ENCODE data around the gene ZMYND8. TPM values are rescaled to one million over a fixed set of nuclear protein-coding genes. Genes with fewer than 3 reads are reported as not detected.

The ZMYND8 gene
- total RNA-seq, 1 experiment from 2014 or later: 44.1 TPM

- Histone ChIP-seq H2AFZ (ENCODE audit: low read length) (no peak overlapping the region), H3K9ac (ENCODE audit: low read length) (no peak overlapping the region), H3K27me3 (ENCODE audit: low read length) (no peaks in the 10 kb centered on the region), H3K27ac (ENCODE audit: low read length) (no peak overlapping the region), H3K4me1 (ENCODE audit: low read length) (peaks cover 3% of the 10 kb centered on the region; the same call in 1 of the 2 replicates), H3K36me3 (ENCODE audit: insufficient read depth, low read length) (no peaks in the 10 kb centered on the region), H3K4me2 (ENCODE audit: low read depth, low read length, poor library complexity, severe bottlenecking) (no peak overlapping the region), H3K9me3 (ENCODE audit: low read length) (no peaks in the 10 kb centered on the region), H3K9me2 (replicated peaks; ENCODE audit: insufficient read depth, low read length) (no peaks in the 10 kb centered on the region), H4K20me1 (ENCODE audit: insufficient read depth, low read depth, low read length) (no peaks in the 10 kb centered on the region), H3K79me2 (ENCODE audit: low read length) (no peaks in the 10 kb centered on the region), H3K4me3 (ENCODE audit: low read length) (no peak overlapping the region)
- DNase-seq: peak; percentile 52
These were observed 153.5 kb downstream of the ZMYND8 start for GRCh38 chr20:47202733-47203667.

GRCh38 chr20:47201074-47201730 is 155.3 kb downstream of the ZMYND8 start:
- Histone ChIP-seq H3K9me3 (ENCODE audit: low read length) (no peaks in the 10 kb centered on the region), H3K9ac (ENCODE audit: low read length) (no peak overlapping the region), H3K4me3 (ENCODE audit: low read length) (no peak overlapping the region), H3K79me2 (ENCODE audit: low read length) (no peaks in the 10 kb centered on the region), H3K36me3 (ENCODE audit: insufficient read depth, low read length) (no peaks in the 10 kb centered on the region), H2AFZ (ENCODE audit: low read length) (no peak overlapping the region), H3K9me2 (replicated peaks; ENCODE audit: insufficient read depth, low read length) (no peaks in the 10 kb centered on the region), H3K27me3 (ENCODE audit: low read length) (no peaks in the 10 kb centered on the region), H3K4me1 (ENCODE audit: low read length) (peaks cover 6% of the 10 kb centered on the region), H3K4me2 (ENCODE audit: low read depth, low read length, poor library complexity, severe bottlenecking) (no peak overlapping the region), H3K27ac (ENCODE audit: low read length) (no peak overlapping the region), H4K20me1 (ENCODE audit: insufficient read depth, low read depth, low read length) (no peaks in the 10 kb centered on the region)
- no peak for DNase-seq

- no peaks in the 10 kb centered on the region for H3K27me3 ChIP-seq (ENCODE audit: low read length)
- H3K9me3 ChIP-seq (ENCODE audit: low read length): no peaks in the 10 kb centered on the region
- no peak overlapping the region for H3K27ac ChIP-seq (ENCODE audit: low read length)
- H3K4me2 ChIP-seq (ENCODE audit: low read depth, low read length, poor library complexity, severe bottlenecking): no peak overlapping the region
- DNase-seq: no peak
- no peaks in the 10 kb centered on the region for H3K9me2 ChIP-seq (replicated peaks; ENCODE audit: insufficient read depth, low read length)
- H3K4me1 ChIP-seq (ENCODE audit: low read length): peaks cover 6% of the 10 kb centered on the region
- no peak overlapping the region for H3K9ac ChIP-seq (ENCODE audit: low read length)
- no peak overlapping the region for H2AFZ ChIP-seq (ENCODE audit: low read length)
- no peak overlapping the region for H3K4me3 ChIP-seq (ENCODE audit: low read length)
- H3K36me3 ChIP-seq (ENCODE audit: insufficient read depth, low read length): no peaks in the 10 kb centered on the region
- H4K20me1 ChIP-seq (ENCODE audit: insufficient read depth, low read depth, low read length): no peaks in the 10 kb centered on the region
- no peaks in the 10 kb centered on the region for H3K79me2 ChIP-seq (ENCODE audit: low read length)
These were observed 157.4 kb downstream of the ZMYND8 start for GRCh38 chr20:47198996-47199552.

GRCh38 chr20:47198254-47198671 is 158.2 kb downstream of the ZMYND8 start:
- no peak overlapping the region for H3K27ac ChIP-seq (ENCODE audit: low read length)
- H3K9ac ChIP-seq (ENCODE audit: low read length): no peak overlapping the region
- no peaks in the 10 kb centered on the region for H3K36me3 ChIP-seq (ENCODE audit: insufficient read depth, low read length)
- no peak for DNase-seq
- H3K27me3 ChIP-seq (ENCODE audit: low read length): no peaks in the 10 kb centered on the region
- H3K79me2 ChIP-seq (ENCODE audit: low read length): no peaks in the 10 kb centered on the region
- no peak overlapping the region for H2AFZ ChIP-seq (ENCODE audit: low read length)
- H3K4me1 ChIP-seq (ENCODE audit: low read length): peaks cover 6% of the 10 kb centered on the region
- no peaks in the 10 kb centered on the region for H3K9me2 ChIP-seq (replicated peaks; ENCODE audit: insufficient read depth, low read length)
- H3K4me3 ChIP-seq (ENCODE audit: low read length): no peak overlapping the region
- no peaks in the 10 kb centered on the region for H4K20me1 ChIP-seq (ENCODE audit: insufficient read depth, low read depth, low read length)
- H3K9me3 ChIP-seq (ENCODE audit: low read length): no peaks in the 10 kb centered on the region
- no peak overlapping the region for H3K4me2 ChIP-seq (ENCODE audit: low read depth, low read length, poor library complexity, severe bottlenecking)

- Histone ChIP-seq H4K20me1 (ENCODE audit: insufficient read depth, low read depth, low read length) (no peaks in the 10 kb centered on the region), H3K9me3 (ENCODE audit: low read length) (no peaks in the 10 kb centered on the region), H3K36me3 (ENCODE audit: insufficient read depth, low read length) (no peaks in the 10 kb centered on the region), H2AFZ (ENCODE audit: low read length) (no peak overlapping the region; the same call in 1 of the 2 replicates), H3K4me3 (ENCODE audit: low read length) (no peak overlapping the region; the same call in 1 of the 2 replicates), H3K4me1 (ENCODE audit: low read length) (peaks cover 6% of the 10 kb centered on the region), H3K27me3 (ENCODE audit: low read length) (no peaks in the 10 kb centered on the region), H3K9me2 (replicated peaks; ENCODE audit: insufficient read depth, low read length) (no peaks in the 10 kb centered on the region), H3K9ac (ENCODE audit: low read length) (no peak overlapping the region), H3K4me2 (ENCODE audit: low read depth, low read length, poor library complexity, severe bottlenecking) (peak overlapping the region; percentile 59), H3K79me2 (ENCODE audit: low read length) (no peaks in the 10 kb centered on the region), H3K27ac (ENCODE audit: low read length) (no peak overlapping the region)
- peak; percentile 91 for DNase-seq
These were observed 160.1 kb downstream of the ZMYND8 start for GRCh38 chr20:47196091-47197081.

- no peak overlapping the region for H3K27ac ChIP-seq (ENCODE audit: low read length)
- no peak overlapping the region for H2AFZ ChIP-seq (ENCODE audit: low read length)
- peaks cover 4% of the 10 kb centered on the region for H3K4me1 ChIP-seq (ENCODE audit: low read length)
- no peak overlapping the region for H3K4me3 ChIP-seq (ENCODE audit: low read length)
- no peaks in the 10 kb centered on the region for H3K9me3 ChIP-seq (ENCODE audit: low read length)
- no peaks in the 10 kb centered on the region for H3K27me3 ChIP-seq (ENCODE audit: low read length)
- H3K9me2 ChIP-seq (replicated peaks; ENCODE audit: insufficient read depth, low read length): no peaks in the 10 kb centered on the region
- no peaks in the 10 kb centered on the region for H3K79me2 ChIP-seq (ENCODE audit: low read length)
- DNase-seq: no peak
- H3K36me3 ChIP-seq (ENCODE audit: insufficient read depth, low read length): no peaks in the 10 kb centered on the region
- no peak overlapping the region for H3K9ac ChIP-seq (ENCODE audit: low read length)
- no peaks in the 10 kb centered on the region for H4K20me1 ChIP-seq (ENCODE audit: insufficient read depth, low read depth, low read length)
- H3K4me2 ChIP-seq (ENCODE audit: low read depth, low read length, poor library complexity, severe bottlenecking): no peak overlapping the region
These were observed 160.9 kb downstream of the ZMYND8 start for GRCh38 chr20:47195573-47195972.

- H2AFZ ChIP-seq (ENCODE audit: low read length): no peak overlapping the region
- H3K27me3 ChIP-seq (ENCODE audit: low read length): no peaks in the 10 kb centered on the region
- no peak overlapping the region for H3K9ac ChIP-seq (ENCODE audit: low read length)
- H3K36me3 ChIP-seq (ENCODE audit: insufficient read depth, low read length): no peaks in the 10 kb centered on the region
- no peak overlapping the region for H3K4me2 ChIP-seq (ENCODE audit: low read depth, low read length, poor library complexity, severe bottlenecking)
- no peaks in the 10 kb centered on the region for H3K9me2 ChIP-seq (replicated peaks; ENCODE audit: insufficient read depth, low read length)
- H3K9me3 ChIP-seq (ENCODE audit: low read length): no peaks in the 10 kb centered on the region
- H3K4me1 ChIP-seq (ENCODE audit: low read length): peaks cover 4% of the 10 kb centered on the region
- no peak overlapping the region for H3K27ac ChIP-seq (ENCODE audit: low read length)
- no peak for DNase-seq
- H3K4me3 ChIP-seq (ENCODE audit: low read length): no peak overlapping the region
- H4K20me1 ChIP-seq (ENCODE audit: insufficient read depth, low read depth, low read length): no peaks in the 10 kb centered on the region
- H3K79me2 ChIP-seq (ENCODE audit: low read length): no peaks in the 10 kb centered on the region
These were observed 164.5 kb downstream of the ZMYND8 start for GRCh38 chr20:47191956-47192355.
